Neural cell (in vitro differentiated cells): ENCODE data around the gene SPRN. TPM values are rescaled to one million over a fixed set of nuclear protein-coding genes. Genes with fewer than 3 reads are reported as not detected.

ENCODE experiments used
- H2AFZ ChIP-seq: fragments of 200-600, 300-800 bp; sonication (generic), shearing (Covaris generic); 2 replicates; pipeline ENCODE4 v1.6.0; 2014; ENCODE audit warnings: low read depth, mild to moderate bottlenecking, antibody characterized with exemption, low read length, moderate library complexity
- H3F3A ChIP-seq: fragments of 200-600 bp; shearing (Covaris generic); 2 replicates; pipeline ENCODE4 v1.6.1; 2016; ENCODE audit warnings: mild to moderate bottlenecking, moderate library complexity, mixed read lengths, antibody characterized with exemption, low read length; ENCODE audit not compliant: insufficient read depth, poor library complexity, severe bottlenecking
- H3K27ac ChIP-seq: fragments of 200-600, 300-800 bp; sonication (generic), shearing (Covaris generic); 2 replicates; pipeline ENCODE4 v1.5.1; 2014; ENCODE audit warnings: mild to moderate bottlenecking, low read length, moderate library complexity
- H3K27me3 ChIP-seq: fragments of 300-800, 200-600 bp; sonication (generic), shearing (Covaris generic); 2 replicates; pipeline ENCODE4 v1.6.0; 2014; ENCODE audit warnings: mild to moderate bottlenecking, low read depth, low read length, moderate library complexity; ENCODE audit not compliant: insufficient read depth
- H3K36me3 ChIP-seq: fragments of 300-800, 200-600 bp; sonication (generic), shearing (Covaris generic); 2 replicates; pipeline ENCODE4 v1.5.1; 2014; ENCODE audit warnings: mild to moderate bottlenecking, antibody characterized with exemption, low read length, moderate library complexity; ENCODE audit not compliant: insufficient read depth
- H3K4me2 ChIP-seq: fragments of 300-800, 200-600 bp; sonication (generic), shearing (Covaris generic); 2 replicates; pipeline ENCODE4 v1.6.0; 2014; ENCODE audit warnings: mild to moderate bottlenecking, low read length
- H3K4me3 ChIP-seq: fragments of 300-800, 200-600 bp; sonication (generic), shearing (Covaris generic); 2 replicates; pipeline ENCODE4 v1.5.1; 2014; ENCODE audit warnings: mild to moderate bottlenecking, low read length, moderate library complexity
- H3K79me2 ChIP-seq: fragments of 200-600 bp; shearing (Covaris generic); replicated peaks from 2 replicates; pipeline ENCODE4 v1.6.0; 2014; ENCODE audit warnings: mild to moderate bottlenecking, low read length, moderate library complexity; ENCODE audit not compliant: insufficient read depth
- H3K9ac ChIP-seq: fragments of 300-800, 200-600 bp; sonication (generic), shearing (Covaris generic); 2 replicates; pipeline ENCODE4 v1.6.1; 2016; ENCODE audit warnings: mild to moderate bottlenecking, low read length, mixed read lengths
- H3K9me2 ChIP-seq: fragments of 200-600 bp; shearing (Covaris generic); 2 replicates; pipeline ENCODE4 v1.6.1; 2016; ENCODE audit warnings: mild to moderate bottlenecking, low read length, mixed read lengths; ENCODE audit not compliant: insufficient read depth
- H3K9me3 ChIP-seq: fragments of 200-600, 300-800 bp; sonication (generic), shearing (Covaris generic); 2 replicates; pipeline ENCODE4 v1.6.1; 2016; ENCODE audit warnings: mild to moderate bottlenecking, mixed run types, low read length, moderate library complexity, mixed read lengths
- H4K20me1 ChIP-seq: fragments of 200-600 bp; shearing (Covaris generic); 2 replicates; pipeline ENCODE4 v1.6.1; 2016; ENCODE audit warnings: mild to moderate bottlenecking, mixed run types; ENCODE audit not compliant: insufficient read depth
- CTCF ChIP-seq: fragments of 450-650 bp; IDR thresholded peaks from 2 replicates; pipeline ENCODE4 v1.5.1; 2014; ENCODE audit warnings: antibody characterized with exemption, mild to moderate bottlenecking, moderate library complexity; ENCODE audit not compliant: poor library complexity, severe bottlenecking
- EP300 ChIP-seq: fragments of 450-650 bp; conservative IDR thresholded peaks from 2 replicates; pipeline ENCODE4 v1.6.1; 2014; ENCODE audit warnings: antibody characterized with exemption, mild to moderate bottlenecking, moderate library complexity; ENCODE audit not compliant: poor library complexity, severe bottlenecking
- EZH2 ChIP-seq: fragments of 200-600, 300-800 bp; shearing (Covaris generic), sonication (generic); IDR thresholded peaks from 2 replicates; pipeline ENCODE4 v1.6.1; 2014; ENCODE audit warnings: antibody characterized with exemption, low read length, borderline replicate concordance, mild to moderate bottlenecking; ENCODE audit not compliant: insufficient read depth, poor library complexity, severe bottlenecking
- MXI1 ChIP-seq: fragments of 450-650 bp; conservative IDR thresholded peaks from 2 replicates; pipeline ENCODE4 v1.6.1; 2014; ENCODE audit warnings: antibody characterized with exemption, mild to moderate bottlenecking; ENCODE audit not compliant: poor library complexity, severe bottlenecking
- POLR2AphosphoS5 ChIP-seq: IDR thresholded peaks from 2 replicates; pipeline ENCODE4 v1.6.1; 2012
- RAD21 ChIP-seq: fragments of 450-650 bp; conservative IDR thresholded peaks from 2 replicates; pipeline ENCODE4 v1.6.1; 2014; ENCODE audit warnings: antibody characterized with exemption, mild to moderate bottlenecking, moderate library complexity
- REST ChIP-seq: IDR thresholded peaks from 2 replicates; pipeline ENCODE4 v1.6.1; 2012; ENCODE audit warnings: borderline replicate concordance
- SMC3 ChIP-seq: fragments of 450-650 bp; conservative IDR thresholded peaks from 2 replicates; pipeline ENCODE4 v1.6.1; 2014; ENCODE audit warnings: antibody characterized with exemption, mild to moderate bottlenecking, moderate library complexity; ENCODE audit not compliant: poor library complexity
- TAF1 ChIP-seq: IDR thresholded peaks from 2 replicates; pipeline ENCODE4 v1.6.1; 2012; ENCODE audit warnings: low read depth
- polyA plus RNA-seq: library from polyadenylated mRNA; depleted of rRNA; stranded (reverse); fragments of >200 nt; gene quantifications from 2 replicates; pipeline ENCODE4 v1.2.3, GENCODE V29; 2014

SPRN gene
- polyA plus RNA-seq, 1 donor from 2014 or later, result 1.1 TPM

- TF ChIP-seq RAD21 (no peak), EP300 (no peak), POLR2AphosphoS5 (no peak), REST (no peak), SMC3 (no peak), CTCF (no peak), MXI1 (no peak), TAF1 (no peak), EZH2 (no peak)
- Histone ChIP-seq H3K27ac (no peak overlapping the region), H3K27me3 (no peaks in the 10 kb centered on the region), H3K9me3 (peaks cover 3% of the 10 kb centered on the region), H2AFZ (no peak overlapping the region), H4K20me1 (no peaks in the 10 kb centered on the region), H3K79me2 (no peaks in the 10 kb centered on the region), H3K4me3 (no peak overlapping the region), H3K9ac (no peak overlapping the region), H3K36me3 (no peaks in the 10 kb centered on the region), H3F3A (no peaks in the 10 kb centered on the region), H3K4me2 (no peak overlapping the region), H3K9me2 (no peaks in the 10 kb centered on the region)
Measured at GRCh38 chr10:133458710-133459453, 34.5 kb upstream of the SPRN start.

GRCh38 chr10:133458021-133458709 is 33.7 kb upstream of the SPRN start:
- Histone ChIP-seq H3K27ac (no peak overlapping the region), H3K9ac (no peak overlapping the region), H3K4me3 (no peak overlapping the region), H4K20me1 (no peaks in the 10 kb centered on the region), H3K27me3 (no peaks in the 10 kb centered on the region), H3K9me2 (no peaks in the 10 kb centered on the region), H3K79me2 (no peaks in the 10 kb centered on the region), H3K4me2 (no peak overlapping the region), H3F3A (no peaks in the 10 kb centered on the region), H3K36me3 (no peaks in the 10 kb centered on the region), H3K9me3 (peaks cover 6% of the 10 kb centered on the region), H2AFZ (no peak overlapping the region)
- TF ChIP-seq SMC3 (no peak), POLR2AphosphoS5 (no peak), RAD21 (no peak), REST (no peak), CTCF (no peak), TAF1 (no peak), EP300 (no peak)
